Neuronal stem cell (in vitro differentiated cells): Measurements from ENCODE around the gene ISG20.

ENCODE experiments used
- DNase-seq: peaks from one replicate; pipeline ENCODE4 v3.0.0-alpha.2; 2013; ENCODE audit warnings: low spot score
- H2AFZ ChIP-seq: one replicate; pipeline ENCODE4 v1.6.1; 2013; ENCODE audit warnings: mild to moderate bottlenecking, low read length, inconsistent platforms
- H2AK5ac ChIP-seq: 2 replicates; pipeline ENCODE4 v1.6.1; 2013; ENCODE audit warnings: low read depth, mild to moderate bottlenecking, inconsistent platforms, low read length, moderate library complexity, mixed read lengths
- H2BK120ac ChIP-seq: 2 replicates; pipeline ENCODE4 v1.6.1; 2013; ENCODE audit warnings: low read depth, mild to moderate bottlenecking, inconsistent platforms, low read length, moderate library complexity, mixed read lengths
- H2BK12ac ChIP-seq: one replicate; pipeline ENCODE4 v1.6.1; 2013; ENCODE audit warnings: low read length, inconsistent platforms
- H2BK15ac ChIP-seq: 2 replicates; pipeline ENCODE4 v1.6.1; 2013; ENCODE audit warnings: mild to moderate bottlenecking, low read length, inconsistent platforms, mixed read lengths
- H2BK5ac ChIP-seq: one replicate; pipeline ENCODE4 v1.6.1; 2013; ENCODE audit warnings: inconsistent platforms, mild to moderate bottlenecking, low read length, moderate library complexity
- H3K14ac ChIP-seq: one replicate; pipeline ENCODE4 v1.6.1; 2013; ENCODE audit warnings: low read length, inconsistent platforms
- H3K18ac ChIP-seq: 2 replicates; pipeline ENCODE4 v1.6.1; 2013; ENCODE audit warnings: low read length, inconsistent platforms
- H3K23ac ChIP-seq: 2 replicates; pipeline ENCODE4 v1.6.1; 2013; ENCODE audit warnings: low read depth, mild to moderate bottlenecking, mixed read lengths, low read length, inconsistent platforms; ENCODE audit not compliant: poor library complexity
- H3K27ac ChIP-seq: replicated peaks from 3 replicates; pipeline ENCODE4 v1.5.1; 2013; ENCODE audit warnings: low read length, inconsistent platforms
- H3K27me3 ChIP-seq, 3 experiments: 2 replicates each; pipeline ENCODE4 v1.6.1; 2013; ENCODE audit warnings: low read length in 3 of 3, mild to moderate bottlenecking in 2 of 3, inconsistent platforms in 1 of 3, low read depth in 1 of 3, mixed read lengths in 1 of 3, moderate library complexity in 1 of 3; ENCODE audit not compliant: control insufficient read depth in 3 of 3, insufficient read depth in 3 of 3
- H3K36me3 ChIP-seq, 2 donors: replicated peaks in 1 of 2; 2 replicates each; pipeline ENCODE4 v1.6.1; 2013; ENCODE audit warnings: low read length in 2 of 2; ENCODE audit not compliant: control insufficient read depth in 2 of 2, insufficient read depth in 2 of 2
- H3K4ac ChIP-seq: 2 replicates; pipeline ENCODE4 v1.6.1; 2013; ENCODE audit warnings: inconsistent platforms, mild to moderate bottlenecking, low read length, moderate library complexity
- H3K4me1 ChIP-seq, 2 donors: 1 replicate in 1 of 2; 2 replicates in 1 of 2; pipeline ENCODE4 v1.6.1; 2013; ENCODE audit warnings: low read length in 2 of 2, low read depth in 1 of 2; ENCODE audit not compliant: control insufficient read depth in 2 of 2, insufficient read depth in 1 of 2
- H3K4me2 ChIP-seq: one replicate; pipeline ENCODE4 v1.6.1; 2013; ENCODE audit warnings: mild to moderate bottlenecking, low read length, inconsistent platforms; ENCODE audit not compliant: insufficient read depth, poor library complexity, severe bottlenecking
- H3K4me3 ChIP-seq, 2 donors: 2 replicates each; pipeline ENCODE4 v1.5.1; 2013; ENCODE audit warnings: low read length in 2 of 2, mild to moderate bottlenecking in 2 of 2, inconsistent platforms in 1 of 2, moderate library complexity in 1 of 2
- H3K79me1 ChIP-seq: one replicate; pipeline ENCODE4 v1.6.1; 2013; ENCODE audit warnings: low read depth, mild to moderate bottlenecking, inconsistent platforms, low read length, moderate library complexity
- H3K9ac ChIP-seq: one replicate; pipeline ENCODE4 v1.6.1; 2013; ENCODE audit warnings: mild to moderate bottlenecking, low read depth, low read length, inconsistent platforms; ENCODE audit not compliant: poor library complexity
- H3K9me3 ChIP-seq, 2 donors: replicated peaks in 1 of 2; 2 replicates each; pipeline versions ENCODE3 to v1.6.1; 2013; ENCODE audit warnings: low read length in 2 of 2, mild to moderate bottlenecking in 2 of 2, inconsistent platforms in 1 of 2, low read depth in 1 of 2, mixed read lengths in 1 of 2, moderate library complexity in 1 of 2; ENCODE audit not compliant: control insufficient read depth in 2 of 2, insufficient read depth in 1 of 2
- H4K8ac ChIP-seq: one replicate; pipeline ENCODE4 v1.6.1; 2013; ENCODE audit warnings: low read depth, mild to moderate bottlenecking, inconsistent platforms, low read length, moderate library complexity
- H4K91ac ChIP-seq: one replicate; pipeline ENCODE4 v1.6.1; 2013; ENCODE audit warnings: low read length, low read depth, mild to moderate bottlenecking, inconsistent platforms; ENCODE audit not compliant: poor library complexity
- WGBS, 2 donors: extraction: QIAGEN DNeasy Blood & Tissue Kit; methylation state at CpG; one replicate each; pipeline ENCODE4 v1.1.7; 2013; ENCODE audit warnings: missing lambda C conversion rate in 2 of 2, mixed read lengths in 1 of 2; ENCODE audit not compliant: insufficient read length in 2 of 2, insufficient replicate concordance in 1 of 2; ENCODE audit errors: extremely low coverage in 2 of 2; 5-methylcytosine and 5-hydroxymethylcytosine counted together

The ISG20 gene

DNA sequence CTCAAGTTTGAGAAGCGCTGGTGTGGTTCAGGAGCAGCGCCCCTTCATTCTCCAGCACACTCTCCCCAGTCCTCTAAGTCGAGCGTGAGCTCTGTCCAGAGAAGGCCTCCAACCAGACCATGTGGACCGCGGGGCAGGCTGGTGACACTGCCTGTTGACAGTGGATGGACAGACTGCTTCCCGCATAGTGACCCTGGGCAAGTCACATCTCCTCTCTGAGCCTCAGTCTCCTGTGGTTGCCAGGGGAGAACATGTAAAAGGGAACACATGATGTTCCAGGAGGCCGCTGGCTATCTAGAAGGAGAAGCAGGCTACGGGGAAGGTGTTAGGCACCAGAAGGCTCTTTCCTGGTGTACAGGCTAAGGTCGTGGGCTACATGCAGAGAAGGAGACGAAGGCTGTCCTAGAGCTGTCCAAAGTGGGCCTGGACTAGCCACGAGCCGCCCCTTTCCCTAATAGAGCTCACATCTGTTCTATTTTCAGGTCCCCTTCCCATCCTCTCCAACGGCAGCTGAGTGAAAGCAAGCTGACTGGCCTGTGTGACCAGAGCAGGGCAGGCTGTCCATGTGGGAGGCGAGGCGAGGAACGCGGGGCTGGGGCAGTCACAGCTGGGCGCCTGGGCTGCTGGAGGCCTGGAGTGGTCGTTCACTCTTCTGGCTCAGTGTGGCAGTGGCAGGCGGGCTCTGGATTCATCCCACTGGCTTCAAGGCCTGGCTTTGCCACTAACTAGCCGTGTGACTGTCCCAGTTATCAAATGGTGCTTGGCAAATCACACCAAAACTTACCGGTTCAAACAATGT, 11.1 kb downstream of the ISG20 start:
- Histone ChIP-seq H3K4me2 (no peak overlapping the region), H2BK15ac (no peak overlapping the region), H3K36me3 (no peaks in the 10 kb centered on the region), H2BK5ac (no peak overlapping the region), H4K8ac (no peak overlapping the region), H2AFZ (peak overlapping the region; percentile 53), H3K4me1 (peaks cover 9 to 14% of the 10 kb centered on the region in 2 donors), H3K9ac (peak overlapping the region; percentile 53), H2AK5ac (peak overlapping the region; percentile 10), H3K9me3 (no peaks in the 10 kb centered on the region), H3K79me1 (no peaks in the 10 kb centered on the region), H3K4ac (no peak overlapping the region), H4K91ac (no peak overlapping the region), H2BK12ac (peak overlapping the region; percentile 46), H3K18ac (peak overlapping the region; percentile 38), H3K27ac (no peak overlapping the region), H3K23ac (peak overlapping the region; percentile 26), H3K14ac (no peak overlapping the region), H2BK120ac (no peak overlapping the region), H3K27me3 (no peaks in the 10 kb centered on the region), H3K4me3 (no peak overlapping the region)
- WGBS, 2 donors, result no CpG with 5 or more reads among the region's 23 CpGs
- DNase-seq, result no peak

DNA sequence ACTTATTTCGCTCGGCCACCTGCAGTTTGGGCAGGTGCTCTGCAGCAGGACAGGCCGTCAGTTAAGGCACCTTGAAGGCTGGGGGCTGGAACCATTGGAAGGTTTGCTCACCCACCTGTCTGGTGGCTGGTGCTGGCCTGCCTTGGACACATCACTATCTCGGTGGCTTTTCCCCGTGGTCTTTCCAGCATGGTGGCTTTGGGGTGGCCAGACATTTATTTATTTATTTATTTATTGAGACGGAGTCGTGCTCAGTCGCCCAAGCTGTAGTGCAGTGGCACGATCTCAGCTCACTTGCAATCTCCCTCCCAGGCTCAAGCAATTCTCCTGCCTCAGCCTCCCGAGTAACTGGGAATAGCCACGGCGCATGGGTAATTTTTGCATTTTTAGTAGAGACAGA, 11.7 kb downstream of the ISG20 start:
- Histone ChIP-seq H2AFZ (no peak overlapping the region), H2BK15ac (no peak overlapping the region), H3K18ac (no peak overlapping the region), H4K8ac (no peak overlapping the region), H3K9me3 (no peaks in the 10 kb centered on the region), H3K23ac (peak overlapping the region; percentile 26), H3K27ac (no peak overlapping the region), H3K9ac (no peak overlapping the region), H2AK5ac (no peak overlapping the region), H2BK120ac (no peak overlapping the region), H3K4me1 (peaks cover 9 to 14% of the 10 kb centered on the region in 2 donors), H3K4me3 (no peak overlapping the region), H3K14ac (no peak overlapping the region), H3K27me3 (no peaks in the 10 kb centered on the region), H3K4ac (no peak overlapping the region), H2BK5ac (no peak overlapping the region), H2BK12ac (no peak overlapping the region), H4K91ac (no peak overlapping the region), H3K4me2 (no peak overlapping the region), H3K79me1 (no peaks in the 10 kb centered on the region), H3K36me3 (no peaks in the 10 kb centered on the region)
- DNase-seq, result no peak
- WGBS, 2 donors, result no CpG with 5 or more reads among the region's 12 CpGs

DNA sequence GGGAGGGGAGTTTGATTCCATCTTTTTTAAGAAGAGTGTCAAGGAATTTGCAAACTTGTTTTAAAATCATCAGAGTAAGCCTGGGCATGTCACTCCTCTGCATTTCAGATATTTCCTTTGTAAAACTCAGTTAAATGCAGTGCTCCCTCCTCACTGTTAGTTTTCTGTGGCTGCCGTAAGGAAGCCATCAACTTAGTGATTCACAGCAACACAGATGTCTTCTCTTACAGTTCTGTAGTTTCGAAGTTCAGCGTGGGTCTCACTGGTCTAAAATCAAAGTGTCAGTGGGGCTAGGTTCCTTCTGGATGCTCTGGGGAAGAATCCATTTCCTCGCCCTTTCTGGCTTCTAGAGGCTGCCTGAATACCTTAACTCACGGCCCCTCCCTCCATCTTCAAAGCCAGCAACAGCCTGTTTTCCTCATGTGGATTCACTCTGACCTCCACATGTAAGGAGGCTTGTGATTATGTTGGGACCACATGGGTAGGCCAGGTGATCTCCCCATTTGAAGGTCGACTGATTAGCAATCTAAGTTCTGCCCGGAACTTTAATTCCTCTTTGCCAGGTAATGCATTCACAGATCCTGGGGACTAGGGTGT, 12.4 kb downstream of the ISG20 start:
- no peaks in the 10 kb centered on the region for H3K9me3 ChIP-seq
- no peak overlapping the region for H2BK120ac ChIP-seq
- no peaks in the 10 kb centered on the region for H3K36me3 ChIP-seq
- H3K79me1 ChIP-seq, result no peaks in the 10 kb centered on the region
- no peak overlapping the region for H3K27ac ChIP-seq
- no peak overlapping the region for H3K14ac ChIP-seq
- H3K23ac ChIP-seq, result no peak overlapping the region
- no peak overlapping the region for H2AK5ac ChIP-seq
- peaks cover 9 to 14% of the 10 kb centered on the region in 2 donors for H3K4me1 ChIP-seq
- H3K27me3 ChIP-seq, result no peaks in the 10 kb centered on the region
- H2BK12ac ChIP-seq, result no peak overlapping the region
- no CpG with 5 or more reads among the region's 7 CpGs for WGBS, 2 donors
- no peak overlapping the region for H3K18ac ChIP-seq
- no peak overlapping the region for H3K9ac ChIP-seq
- no peak overlapping the region for H4K91ac ChIP-seq
- no peak for DNase-seq
- no peak overlapping the region for H3K4ac ChIP-seq
- no peak overlapping the region for H2BK15ac ChIP-seq
- no peak overlapping the region for H4K8ac ChIP-seq
- no peak overlapping the region for H2BK5ac ChIP-seq
- no peak overlapping the region for H2AFZ ChIP-seq
- H3K4me2 ChIP-seq, result no peak overlapping the region
- H3K4me3 ChIP-seq, result no peak overlapping the region

DNA sequence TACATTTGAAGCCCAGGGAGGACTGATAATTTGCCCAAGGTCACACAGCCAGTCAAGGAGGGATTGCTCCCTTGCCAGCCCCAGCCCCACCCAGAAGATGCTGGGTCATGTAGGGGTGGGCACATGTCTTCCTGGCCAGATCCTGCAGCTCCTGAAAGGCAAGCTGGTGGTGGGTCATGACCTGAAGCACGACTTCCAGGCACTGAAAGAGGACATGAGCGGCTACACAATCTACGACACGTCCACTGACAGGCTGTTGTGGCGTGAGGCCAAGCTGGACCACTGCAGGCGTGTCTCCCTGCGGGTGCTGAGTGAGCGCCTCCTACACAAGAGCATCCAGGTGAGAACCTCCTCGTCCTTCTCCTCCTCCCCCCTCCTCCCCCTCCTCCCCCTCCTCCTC, 13.2 kb downstream of the ISG20 start:
- no peak overlapping the region for H4K8ac ChIP-seq
- H4K91ac ChIP-seq, result no peak overlapping the region
- H3K27me3 ChIP-seq, result no peaks in the 10 kb centered on the region
- H3K4me3 ChIP-seq, result no peak overlapping the region
- no peak overlapping the region for H2BK15ac ChIP-seq
- H2BK5ac ChIP-seq, result no peak overlapping the region
- H2BK120ac ChIP-seq, result no peak overlapping the region
- H3K23ac ChIP-seq, result no peak overlapping the region
- no peaks in the 10 kb centered on the region for H3K9me3 ChIP-seq
- no peak overlapping the region for H2BK12ac ChIP-seq
- H3K18ac ChIP-seq, result no peak overlapping the region
- no peak overlapping the region for H3K27ac ChIP-seq
- H3K4ac ChIP-seq, result no peak overlapping the region
- H3K79me1 ChIP-seq, result no peaks in the 10 kb centered on the region
- H3K9ac ChIP-seq, result no peak overlapping the region
- no peak overlapping the region for H2AFZ ChIP-seq
- no peaks in the 10 kb centered on the region for H3K36me3 ChIP-seq
- no peak overlapping the region for H2AK5ac ChIP-seq
- peaks cover 9 to 14% of the 10 kb centered on the region in 2 donors for H3K4me1 ChIP-seq
- no peak overlapping the region for H3K4me2 ChIP-seq
- no CpG with 5 or more reads among the region's 9 CpGs for WGBS, 2 donors
- no peak overlapping the region for H3K14ac ChIP-seq
- DNase-seq, result no peak
